ENCODE measurements around the gene CNTN1. TPM values are rescaled to one million over a fixed set of nuclear protein-coding genes. Genes with fewer than 3 reads are reported as not detected.

The CNTN1 gene
- polyA plus RNA-seq, 1 of the 3 experiments (the other 2 are of a cell fraction), result 0.13 TPM

- H3K36me3 ChIP-seq (replicated peaks in 1 of 2; ENCODE audit: control insufficient read depth in 1 of 2, insufficient read depth in 2 of 2, low read length in 1 of 2), result no peaks in the 10 kb centered on the region
- DNase-seq, result no peak
- H4K20me1 ChIP-seq (ENCODE audit: insufficient read depth), result no peaks in the 10 kb centered on the region
- no peaks in the 10 kb centered on the region for H3K27me3 ChIP-seq (ENCODE audit: insufficient read depth)
- H3K4me3 ChIP-seq (ENCODE audit: low read depth in 2 of 2, low read length in 1 of 2), result no peak overlapping the region
- H3K27ac ChIP-seq (ENCODE audit: low read depth in 2 of 2, low read length in 1 of 2), result no peak overlapping the region
- H3K9me3 ChIP-seq, result no peaks in the 10 kb centered on the region
- no peak for TF ChIP-seq POLR2AphosphoS5 (IDR thresholded peaks at IDR 0.05; ENCODE audit: low read depth, low read length)
- no peak for TF ChIP-seq GABPA (IDR thresholded peaks at IDR 0.05; ENCODE audit: low read depth)
- TF ChIP-seq SIN3A (IDR thresholded peaks at IDR 0.05; ENCODE audit: borderline replicate concordance, low read depth, low read length), result no peak
- TF ChIP-seq FOXJ3 (CRISPR knock-in tag; IDR thresholded peaks at IDR 0.05), result no peak
- TF ChIP-seq NFIC (IDR thresholded peaks at IDR 0.05; ENCODE audit: borderline replicate concordance), result no peak
- TF ChIP-seq EZH2phosphoT487 (IDR thresholded peaks at IDR 0.05; ENCODE audit: borderline replicate concordance, low read depth), result no peak
- TF ChIP-seq, protein P1, sequence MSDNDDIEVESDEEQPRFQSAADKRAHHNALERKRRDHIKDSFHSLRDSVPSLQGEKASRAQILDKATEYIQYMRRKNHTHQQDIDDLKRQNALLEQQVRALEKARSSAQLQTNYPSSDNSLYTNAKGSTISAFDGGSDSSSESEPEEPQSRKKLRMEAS (IDR thresholded peaks at IDR 0.05; ENCODE audit: low read depth), result no peak
- TF ChIP-seq, protein P2, sequence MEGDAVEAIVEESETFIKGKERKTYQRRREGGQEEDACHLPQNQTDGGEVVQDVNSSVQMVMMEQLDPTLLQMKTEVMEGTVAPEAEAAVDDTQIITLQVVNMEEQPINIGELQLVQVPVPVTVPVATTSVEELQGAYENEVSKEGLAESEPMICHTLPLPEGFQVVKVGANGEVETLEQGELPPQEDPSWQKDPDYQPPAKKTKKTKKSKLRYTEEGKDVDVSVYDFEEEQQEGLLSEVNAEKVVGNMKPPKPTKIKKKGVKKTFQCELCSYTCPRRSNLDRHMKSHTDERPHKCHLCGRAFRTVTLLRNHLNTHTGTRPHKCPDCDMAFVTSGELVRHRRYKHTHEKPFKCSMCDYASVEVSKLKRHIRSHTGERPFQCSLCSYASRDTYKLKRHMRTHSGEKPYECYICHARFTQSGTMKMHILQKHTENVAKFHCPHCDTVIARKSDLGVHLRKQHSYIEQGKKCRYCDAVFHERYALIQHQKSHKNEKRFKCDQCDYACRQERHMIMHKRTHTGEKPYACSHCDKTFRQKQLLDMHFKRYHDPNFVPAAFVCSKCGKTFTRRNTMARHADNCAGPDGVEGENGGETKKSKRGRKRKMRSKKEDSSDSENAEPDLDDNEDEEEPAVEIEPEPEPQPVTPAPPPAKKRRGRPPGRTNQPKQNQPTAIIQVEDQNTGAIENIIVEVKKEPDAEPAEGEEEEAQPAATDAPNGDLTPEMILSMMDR (IDR thresholded peaks at IDR 0.05), result no peak
- no peak for TF ChIP-seq SMC3 (IDR thresholded peaks at IDR 0.05; ENCODE audit: low read depth, low read length)
- TF ChIP-seq RFX5 (IDR thresholded peaks at IDR 0.05; ENCODE audit: low read length), result no peak
- TF ChIP-seq YY1 (IDR thresholded peaks at IDR 0.05; ENCODE audit: low read depth), result no peak
- TF ChIP-seq JUND (IDR thresholded peaks at IDR 0.05), result no peak
- no peak for TF ChIP-seq GATA2 (CRISPR knock-in tag; IDR thresholded peaks at IDR 0.05)
- no peak for TF ChIP-seq FOSL2 (IDR thresholded peaks at IDR 0.05; ENCODE audit: borderline replicate concordance, low read depth)
- no peak for TF ChIP-seq ELF1 (IDR thresholded peaks at IDR 0.05)
- no peak for TF ChIP-seq RAD21 (IDR thresholded peaks at IDR 0.05; ENCODE audit: low read length)
- no peak for TF ChIP-seq FOXM1 (IDR thresholded peaks at IDR 0.05; ENCODE audit: low read depth)
- no peak for TF ChIP-seq RCOR1 (IDR thresholded peaks at IDR 0.05; ENCODE audit: low read length)
- POLR2A ChIA-PET, result no interaction called here
- H3K9me2 ChIP-seq, result no peaks in the 10 kb centered on the region
- H3K4me1 ChIP-seq (ENCODE audit: control insufficient read depth in 1 of 2, insufficient read depth in 2 of 2, low read depth in 1 of 2, low read length in 1 of 2), result no peaks in the 10 kb centered on the region
- no peaks in the 10 kb centered on the region for H3K79me2 ChIP-seq (ENCODE audit: insufficient read depth)
- no peak overlapping the region for H3K4me2 ChIP-seq
- H3K9ac ChIP-seq, result no peak overlapping the region
- H2AFZ ChIP-seq (ENCODE audit: low read depth), result no peak overlapping the region
- CTCF ChIA-PET, result no interaction called here
- no peaks in the 10 kb centered on the region for H3F3A ChIP-seq (replicated peaks; ENCODE audit: insufficient read depth)
These were observed 178.7 kb downstream of the CNTN1 start for GRCh38 chr12:40870981-40871380.

GRCh38 chr12:40874868-40875267 lies 182.6 kb downstream of the CNTN1 start:
- no peaks in the 10 kb centered on the region for H4K20me1 ChIP-seq (ENCODE audit: insufficient read depth)
- no peaks in the 10 kb centered on the region for H3K36me3 ChIP-seq (replicated peaks in 1 of 2; ENCODE audit: control insufficient read depth in 1 of 2, insufficient read depth in 2 of 2, low read length in 1 of 2)
- WGBS (ENCODE audit: low lambda C conversion rate), result 23% methylated on average over 1 of the region's 1 CpG
- H3K4me2 ChIP-seq, result no peak overlapping the region
- no peaks in the 10 kb centered on the region for H3K4me1 ChIP-seq (ENCODE audit: control insufficient read depth in 1 of 2, insufficient read depth in 2 of 2, low read depth in 1 of 2, low read length in 1 of 2)
- no peaks in the 10 kb centered on the region for H3K27me3 ChIP-seq (ENCODE audit: insufficient read depth)
- DNase-seq, result no peak
- no peaks in the 10 kb centered on the region for H3K9me2 ChIP-seq
- H3K9me3 ChIP-seq, result no peaks in the 10 kb centered on the region
- no peak overlapping the region for H3K27ac ChIP-seq (ENCODE audit: low read depth in 2 of 2, low read length in 1 of 2)
- H3K79me2 ChIP-seq (ENCODE audit: insufficient read depth), result no peaks in the 10 kb centered on the region
- H3F3A ChIP-seq (replicated peaks; ENCODE audit: insufficient read depth), result no peaks in the 10 kb centered on the region
- H2AFZ ChIP-seq (ENCODE audit: low read depth), result no peak overlapping the region
- ChIA-PET CTCF (interaction anchor here (0.6 kb wide), 1 partner anchor 356 kb away, joined by 3 read pairs; no protein-coding TSS in a partner anchor), POLR2A (no interaction called here)
- no peak overlapping the region for H3K9ac ChIP-seq
- H3K4me3 ChIP-seq (ENCODE audit: low read depth in 2 of 2, low read length in 1 of 2), result no peak overlapping the region
- TF ChIP-seq RCOR1 (IDR thresholded peaks at IDR 0.05; ENCODE audit: low read length) (no peak), GATA2 (CRISPR knock-in tag; IDR thresholded peaks at IDR 0.05) (no peak), MEF2A (IDR thresholded peaks at IDR 0.05; ENCODE audit: borderline replicate concordance, low read depth) (no peak), POLR2AphosphoS5 (IDR thresholded peaks at IDR 0.05; ENCODE audit: low read depth, low read length) (no peak), NFIC (IDR thresholded peaks at IDR 0.05; ENCODE audit: borderline replicate concordance) (no peak), TCF12 (IDR thresholded peaks at IDR 0.05) (no peak), CHD2 (IDR thresholded peaks at IDR 0.05; ENCODE audit: low read length, partially characterized antibody) (no peak), EP300 (IDR thresholded peaks at IDR 0.05; ENCODE audit: borderline replicate concordance in 1 of 2, low read depth in 1 of 2, low read length in 1 of 2) (no peak), RFX5 (IDR thresholded peaks at IDR 0.05; ENCODE audit: low read length) (no peak), JUND (IDR thresholded peaks at IDR 0.05) (no peak), FOSL2 (IDR thresholded peaks at IDR 0.05; ENCODE audit: borderline replicate concordance, low read depth) (no peak), TAF1 (IDR thresholded peaks at IDR 0.05; ENCODE audit: borderline replicate concordance, low read depth, low read length) (no peak)
- TF ChIP-seq, protein P3, sequence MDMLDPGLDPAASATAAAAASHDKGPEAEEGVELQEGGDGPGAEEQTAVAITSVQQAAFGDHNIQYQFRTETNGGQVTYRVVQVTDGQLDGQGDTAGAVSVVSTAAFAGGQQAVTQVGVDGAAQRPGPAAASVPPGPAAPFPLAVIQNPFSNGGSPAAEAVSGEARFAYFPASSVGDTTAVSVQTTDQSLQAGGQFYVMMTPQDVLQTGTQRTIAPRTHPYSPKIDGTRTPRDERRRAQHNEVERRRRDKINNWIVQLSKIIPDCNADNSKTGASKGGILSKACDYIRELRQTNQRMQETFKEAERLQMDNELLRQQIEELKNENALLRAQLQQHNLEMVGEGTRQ (IDR thresholded peaks at IDR 0.05; ENCODE audit: borderline replicate concordance, low read depth, low read length), result no peak
- TF ChIP-seq, protein P4, sequence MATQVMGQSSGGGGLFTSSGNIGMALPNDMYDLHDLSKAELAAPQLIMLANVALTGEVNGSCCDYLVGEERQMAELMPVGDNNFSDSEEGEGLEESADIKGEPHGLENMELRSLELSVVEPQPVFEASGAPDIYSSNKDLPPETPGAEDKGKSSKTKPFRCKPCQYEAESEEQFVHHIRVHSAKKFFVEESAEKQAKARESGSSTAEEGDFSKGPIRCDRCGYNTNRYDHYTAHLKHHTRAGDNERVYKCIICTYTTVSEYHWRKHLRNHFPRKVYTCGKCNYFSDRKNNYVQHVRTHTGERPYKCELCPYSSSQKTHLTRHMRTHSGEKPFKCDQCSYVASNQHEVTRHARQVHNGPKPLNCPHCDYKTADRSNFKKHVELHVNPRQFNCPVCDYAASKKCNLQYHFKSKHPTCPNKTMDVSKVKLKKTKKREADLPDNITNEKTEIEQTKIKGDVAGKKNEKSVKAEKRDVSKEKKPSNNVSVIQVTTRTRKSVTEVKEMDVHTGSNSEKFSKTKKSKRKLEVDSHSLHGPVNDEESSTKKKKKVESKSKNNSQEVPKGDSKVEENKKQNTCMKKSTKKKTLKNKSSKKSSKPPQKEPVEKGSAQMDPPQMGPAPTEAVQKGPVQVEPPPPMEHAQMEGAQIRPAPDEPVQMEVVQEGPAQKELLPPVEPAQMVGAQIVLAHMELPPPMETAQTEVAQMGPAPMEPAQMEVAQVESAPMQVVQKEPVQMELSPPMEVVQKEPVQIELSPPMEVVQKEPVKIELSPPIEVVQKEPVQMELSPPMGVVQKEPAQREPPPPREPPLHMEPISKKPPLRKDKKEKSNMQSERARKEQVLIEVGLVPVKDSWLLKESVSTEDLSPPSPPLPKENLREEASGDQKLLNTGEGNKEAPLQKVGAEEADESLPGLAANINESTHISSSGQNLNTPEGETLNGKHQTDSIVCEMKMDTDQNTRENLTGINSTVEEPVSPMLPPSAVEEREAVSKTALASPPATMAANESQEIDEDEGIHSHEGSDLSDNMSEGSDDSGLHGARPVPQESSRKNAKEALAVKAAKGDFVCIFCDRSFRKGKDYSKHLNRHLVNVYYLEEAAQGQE (IDR thresholded peaks at IDR 0.05; ENCODE audit: low read depth, low read length), result no peak
